ENCODE results near the gene HIPK4.

GRCh38 chr19:40422748-40423566 lies 33.0 kb upstream of the HIPK4 start:
- no peak for TF ChIP-seq CTCF (conservative IDR thresholded peaks at IDR 0.05; ENCODE audit: low read length)
- TF ChIP-seq EZH2phosphoT487 (IDR thresholded peaks at IDR 0.05; ENCODE audit: borderline replicate concordance): no peak
